SK-N-SH (cell line): Measurements from ENCODE around the gene SERPINI1. TPM values are rescaled to one million over a fixed set of nuclear protein-coding genes. Genes with fewer than 3 reads are reported as not detected.

Source experiments
- CTCF ChIA-PET: fragments of 300-600, 350-600 bp; formaldehyde crosslinking; extraction: SDS; loops from one replicate; lab custom pipeline; 2021; lab: Yijun Ruan, JAX
- POLR2A ChIA-PET: fragments of 350-600 bp; sonication (Branson Sonifier 250); formaldehyde crosslinking; extraction: SDS; loops from one replicate; lab custom pipeline; 2020; ENCODE audit warnings: antibody characterized with exemption, inconsistent platforms; lab: Yijun Ruan, JAX
- DNase-seq: peaks from one replicate; pipeline ENCODE4 v3.0.0; 2012
- H2AFZ ChIP-seq: fragments of 200-600 bp; sonication (generic); 2 replicates; pipeline ENCODE4 v1.8.1; 2016; ENCODE audit warnings: antibody characterized with exemption, mild to moderate bottlenecking, low read depth
- H3F3A ChIP-seq: fragments of 200-600 bp; sonication (generic); replicated peaks from 2 replicates; pipeline ENCODE3; 2016; ENCODE audit warnings: antibody characterized with exemption, mild to moderate bottlenecking; ENCODE audit not compliant: insufficient read depth
- H3K27ac ChIP-seq, 2 experiments: fragments of 200-500 bp in 1 of 2; fragments of 200-600 bp in 1 of 2; sonication (Bioruptor generic) in 1 of 2; sonication (generic), shearing (Covaris generic) in 1 of 2; 2 replicates each; pipeline versions ENCODE4 v1.5.1 to v1.6.1; 2014 to 2016; ENCODE audit warnings: low read depth in 2 of 2, inconsistent platforms in 1 of 2, low read length in 1 of 2, mild to moderate bottlenecking in 1 of 2, mixed read lengths in 1 of 2
- H3K27me3 ChIP-seq: fragments of 200-600 bp; sonication (generic), shearing (Covaris generic); 2 replicates; pipeline ENCODE4 v1.6.1; 2016; ENCODE audit warnings: mixed run types; ENCODE audit not compliant: insufficient read depth
- H3K36me3 ChIP-seq, 2 experiments: fragments of 200-500 bp in 1 of 2; fragments of 200-600 bp in 1 of 2; sonication (Bioruptor generic) in 1 of 2; sonication (generic) in 1 of 2; replicated peaks in 1 of 2; 2 replicates each; pipeline versions ENCODE3 to v1.5.1; 2014 to 2016; ENCODE audit warnings: low read length in 1 of 2, mild to moderate bottlenecking in 1 of 2; ENCODE audit not compliant: insufficient read depth in 2 of 2, control insufficient read depth in 1 of 2
- H3K4me1 ChIP-seq, 2 experiments: fragments of 200-500 bp in 1 of 2; fragments of 200-600 bp in 1 of 2; sonication (Bioruptor generic) in 1 of 2; sonication (generic), shearing (Covaris generic) in 1 of 2; 2 replicates each; pipeline versions ENCODE4 v1.5.1 to v1.6.1; 2014 to 2016; ENCODE audit warnings: low read depth in 1 of 2, low read length in 1 of 2, mixed run types in 1 of 2; ENCODE audit not compliant: insufficient read depth in 2 of 2, control insufficient read depth in 1 of 2
- H3K4me2 ChIP-seq: fragments of 200-600 bp; sonication (generic), shearing (Covaris generic); 2 replicates; pipeline ENCODE4 v1.6.1; 2017; ENCODE audit warnings: mixed run types
- H3K4me3 ChIP-seq, 2 experiments: fragments of 200-500 bp in 1 of 2; fragments of 200-600 bp in 1 of 2; sonication (Bioruptor generic) in 1 of 2; sonication (generic), shearing (Covaris generic) in 1 of 2; 2 replicates each; pipeline versions ENCODE4 v1.5.1 to v1.8.1; 2014 to 2016; ENCODE audit warnings: low read depth in 2 of 2, inconsistent platforms in 1 of 2, low read length in 1 of 2, mild to moderate bottlenecking in 1 of 2, mixed read lengths in 1 of 2, moderate library complexity in 1 of 2
- H3K79me2 ChIP-seq: fragments of 200-600 bp; sonication (generic); 2 replicates; pipeline ENCODE4 v1.8.1; 2017; ENCODE audit warnings: mild to moderate bottlenecking; ENCODE audit not compliant: insufficient read depth
- H3K9ac ChIP-seq: fragments of 200-600 bp; sonication (generic); 2 replicates; pipeline ENCODE4 v1.6.1; 2017; ENCODE audit warnings: mixed run types
- H3K9me2 ChIP-seq: fragments of 200-600 bp; sonication (generic); 2 replicates; pipeline ENCODE4 v1.6.1; 2017; ENCODE audit warnings: mixed run types
- H3K9me3 ChIP-seq: fragments of 200-600 bp; sonication (generic); 2 replicates; pipeline ENCODE4 v1.6.1; 2017; ENCODE audit warnings: mixed run types, mild to moderate bottlenecking, moderate library complexity
- H4K20me1 ChIP-seq: fragments of 200-600 bp; sonication (generic); 2 replicates; pipeline ENCODE4 v1.6.1; 2017; ENCODE audit warnings: mild to moderate bottlenecking, mixed run types; ENCODE audit not compliant: insufficient read depth
- ELF1 ChIP-seq: IDR thresholded peaks from 2 replicates; pipeline ENCODE4 v1.4.0; 2012
- EZH2phosphoT487 ChIP-seq: fragments of 200-600 bp; sonication (generic); IDR thresholded peaks from 2 replicates; pipeline ENCODE4 v1.6.1; 2017; ENCODE audit warnings: low read depth, mixed run types, mild to moderate bottlenecking, antibody characterized with exemption, moderate library complexity, borderline replicate concordance
- FOSL2 ChIP-seq: IDR thresholded peaks from 2 replicates; pipeline ENCODE4 v1.4.0; 2012; ENCODE audit warnings: low read depth, mild to moderate bottlenecking, moderate library complexity, borderline replicate concordance
- GATA2 ChIP-seq: sonication (generic); formaldehyde crosslinking; IDR thresholded peaks from 2 replicates; pipeline ENCODE4 v1.5.0; 2020; ENCODE audit warnings: mild to moderate bottlenecking, missing genetic modification reagents
- JUND ChIP-seq: IDR thresholded peaks from 2 replicates; pipeline ENCODE4 v1.4.0; 2012
- NRF1 ChIP-seq: IDR thresholded peaks from 2 replicates; pipeline ENCODE4 v1.6.1; 2012; ENCODE audit warnings: low read depth, mild to moderate bottlenecking, low read length
- SIN3A ChIP-seq: IDR thresholded peaks from 2 replicates; pipeline ENCODE4 v1.6.1; 2012; ENCODE audit warnings: low read depth, mild to moderate bottlenecking, low read length, moderate library complexity, borderline replicate concordance
- TAF1 ChIP-seq: IDR thresholded peaks from 2 replicates; pipeline ENCODE4 v1.6.1; 2012; ENCODE audit warnings: low read depth, mild to moderate bottlenecking, low read length, moderate library complexity, borderline replicate concordance
- TEAD4 ChIP-seq: IDR thresholded peaks from 2 replicates; pipeline ENCODE4 v1.4.0; 2012; ENCODE audit warnings: mild to moderate bottlenecking, borderline replicate concordance; ENCODE audit not compliant: insufficient read depth
- WGBS: methylation state at CpG from one replicate; pipeline ENCODE4 v1.1.6; 2017; ENCODE audit warnings: low lambda C conversion rate; 5-methylcytosine and 5-hydroxymethylcytosine counted together
- polyA plus RNA-seq, 3 experiments: library from polyadenylated mRNA; depleted of rRNA; stranded (reverse); fragments of >200 nt; gene quantifications; 2 replicates each; pipeline ENCODE4 v1.2.3, GENCODE V29; 2012
- TF ChIP-seq, protein P1 (sequence below): IDR thresholded peaks from 2 replicates; pipeline ENCODE4 v1.6.1; 2012; ENCODE audit warnings: mild to moderate bottlenecking, low read depth, low read length, moderate library complexity
- TF ChIP-seq, protein P2 (sequence below): IDR thresholded peaks from 2 replicates; pipeline ENCODE4 v1.4.0; 2012; ENCODE audit warnings: low read depth, borderline replicate concordance
- TF ChIP-seq, protein P3 (sequence below): fragments of 150-350 bp; IDR thresholded peaks from 2 replicates; pipeline ENCODE4 v1.6.1; 2017; ENCODE audit warnings: antibody characterized with exemption, low read length, low read depth, borderline replicate concordance
- TF ChIP-seq, protein P4 (sequence below): IDR thresholded peaks from 2 replicates; pipeline ENCODE4 v1.4.0; 2012; ENCODE audit warnings: low read depth, borderline replicate concordance

SERPINI1 gene
- polyA plus RNA-seq, 1 of the 3 experiments (the other 2 are of a cell fraction), result 1.9 TPM

DNA sequence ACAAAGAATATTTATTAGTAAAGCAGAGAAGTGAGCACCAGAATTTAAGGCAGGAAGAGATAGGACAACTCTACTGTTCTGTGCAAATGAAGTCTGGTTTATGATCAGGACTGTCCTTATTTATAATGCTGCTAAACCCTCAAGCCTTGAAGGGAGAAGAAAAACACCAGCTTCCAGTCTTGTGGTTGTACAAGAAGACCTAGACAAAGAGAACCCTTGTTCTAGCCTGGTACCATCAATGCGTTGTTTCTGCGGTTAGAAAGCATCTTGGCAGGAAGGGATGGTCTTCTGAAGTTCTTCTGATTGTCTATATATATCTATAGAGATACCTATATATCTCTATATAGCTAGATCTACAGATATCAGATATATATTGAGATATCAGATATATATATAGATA lies 34.6 kb upstream of the SERPINI1 start:
- ChIA-PET CTCF (interaction anchor here (0.6 to 0.8 kb wide), 2 partner anchors 197 to 321 kb away, joined by 3 read pairs; partner anchors contain the start of gene ZBBX), POLR2A (no interaction called here)
- H3K9me2 ChIP-seq, result no peaks in the 10 kb centered on the region
- H3K27ac ChIP-seq, result no peak overlapping the region
- DNase-seq, result no peak
- WGBS, result 86% methylated on average over 2 of the region's 2 CpGs
- no peak overlapping the region for H2AFZ ChIP-seq
- no peaks in the 10 kb centered on the region for H3F3A ChIP-seq
- peaks cover 0 to 3% of the 10 kb centered on the region in 2 experiments; a peak in 1 of 4 replicates for H3K4me1 ChIP-seq
- H3K4me2 ChIP-seq, result no peak overlapping the region
- no peaks in the 10 kb centered on the region for H3K9me3 ChIP-seq
- no peak overlapping the region for H3K4me3 ChIP-seq
- H3K79me2 ChIP-seq, result peaks cover 21% of the 10 kb centered on the region
- TF ChIP-seq NRF1 (no peak), TEAD4 (no peak), GATA2 (CRISPR knock-in tag) (no peak), SIN3A (no peak), ELF1 (no peak)
- TF ChIP-seq, protein P1, sequence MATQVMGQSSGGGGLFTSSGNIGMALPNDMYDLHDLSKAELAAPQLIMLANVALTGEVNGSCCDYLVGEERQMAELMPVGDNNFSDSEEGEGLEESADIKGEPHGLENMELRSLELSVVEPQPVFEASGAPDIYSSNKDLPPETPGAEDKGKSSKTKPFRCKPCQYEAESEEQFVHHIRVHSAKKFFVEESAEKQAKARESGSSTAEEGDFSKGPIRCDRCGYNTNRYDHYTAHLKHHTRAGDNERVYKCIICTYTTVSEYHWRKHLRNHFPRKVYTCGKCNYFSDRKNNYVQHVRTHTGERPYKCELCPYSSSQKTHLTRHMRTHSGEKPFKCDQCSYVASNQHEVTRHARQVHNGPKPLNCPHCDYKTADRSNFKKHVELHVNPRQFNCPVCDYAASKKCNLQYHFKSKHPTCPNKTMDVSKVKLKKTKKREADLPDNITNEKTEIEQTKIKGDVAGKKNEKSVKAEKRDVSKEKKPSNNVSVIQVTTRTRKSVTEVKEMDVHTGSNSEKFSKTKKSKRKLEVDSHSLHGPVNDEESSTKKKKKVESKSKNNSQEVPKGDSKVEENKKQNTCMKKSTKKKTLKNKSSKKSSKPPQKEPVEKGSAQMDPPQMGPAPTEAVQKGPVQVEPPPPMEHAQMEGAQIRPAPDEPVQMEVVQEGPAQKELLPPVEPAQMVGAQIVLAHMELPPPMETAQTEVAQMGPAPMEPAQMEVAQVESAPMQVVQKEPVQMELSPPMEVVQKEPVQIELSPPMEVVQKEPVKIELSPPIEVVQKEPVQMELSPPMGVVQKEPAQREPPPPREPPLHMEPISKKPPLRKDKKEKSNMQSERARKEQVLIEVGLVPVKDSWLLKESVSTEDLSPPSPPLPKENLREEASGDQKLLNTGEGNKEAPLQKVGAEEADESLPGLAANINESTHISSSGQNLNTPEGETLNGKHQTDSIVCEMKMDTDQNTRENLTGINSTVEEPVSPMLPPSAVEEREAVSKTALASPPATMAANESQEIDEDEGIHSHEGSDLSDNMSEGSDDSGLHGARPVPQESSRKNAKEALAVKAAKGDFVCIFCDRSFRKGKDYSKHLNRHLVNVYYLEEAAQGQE, result no peak
- TF ChIP-seq, protein P2, sequence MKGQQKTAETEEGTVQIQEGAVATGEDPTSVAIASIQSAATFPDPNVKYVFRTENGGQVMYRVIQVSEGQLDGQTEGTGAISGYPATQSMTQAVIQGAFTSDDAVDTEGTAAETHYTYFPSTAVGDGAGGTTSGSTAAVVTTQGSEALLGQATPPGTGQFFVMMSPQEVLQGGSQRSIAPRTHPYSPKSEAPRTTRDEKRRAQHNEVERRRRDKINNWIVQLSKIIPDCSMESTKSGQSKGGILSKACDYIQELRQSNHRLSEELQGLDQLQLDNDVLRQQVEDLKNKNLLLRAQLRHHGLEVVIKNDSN, result no peak
- TF ChIP-seq, protein P3, sequence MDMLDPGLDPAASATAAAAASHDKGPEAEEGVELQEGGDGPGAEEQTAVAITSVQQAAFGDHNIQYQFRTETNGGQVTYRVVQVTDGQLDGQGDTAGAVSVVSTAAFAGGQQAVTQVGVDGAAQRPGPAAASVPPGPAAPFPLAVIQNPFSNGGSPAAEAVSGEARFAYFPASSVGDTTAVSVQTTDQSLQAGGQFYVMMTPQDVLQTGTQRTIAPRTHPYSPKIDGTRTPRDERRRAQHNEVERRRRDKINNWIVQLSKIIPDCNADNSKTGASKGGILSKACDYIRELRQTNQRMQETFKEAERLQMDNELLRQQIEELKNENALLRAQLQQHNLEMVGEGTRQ, result no peak
- H3K36me3 ChIP-seq, result peaks cover 45 to 68% of the 10 kb centered on the region in 2 experiments
- no peak overlapping the region for H3K9ac ChIP-seq
- H3K27me3 ChIP-seq, result no peaks in the 10 kb centered on the region
- no peaks in the 10 kb centered on the region for H4K20me1 ChIP-seq

DNA sequence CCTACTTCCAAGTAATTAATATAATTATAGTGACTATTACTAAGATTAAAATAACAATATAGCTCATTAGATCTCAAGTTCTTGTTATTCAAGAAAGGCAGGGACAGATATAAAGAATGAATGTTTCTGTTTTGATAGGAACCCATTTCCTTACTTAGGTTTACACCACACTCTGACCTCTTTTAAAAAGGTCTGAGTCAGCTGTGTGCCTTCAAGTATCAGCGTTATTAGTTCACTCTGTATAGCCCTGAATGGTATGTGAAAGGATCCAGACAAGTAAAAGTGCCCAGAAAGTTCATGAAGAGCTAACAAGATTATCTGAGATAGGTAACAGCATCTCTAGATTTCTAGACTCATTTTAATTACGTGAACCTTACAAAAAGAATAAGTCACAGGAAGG lies 29.7 kb upstream of the SERPINI1 start:
- Histone ChIP-seq H3K27me3 (no peaks in the 10 kb centered on the region), H3K79me2 (peaks cover 35% of the 10 kb centered on the region), H3K9ac (no peak overlapping the region), H3F3A (no peaks in the 10 kb centered on the region), H3K4me1 (peaks cover 0 to 3% of the 10 kb centered on the region in 2 experiments; a peak in 2 of 4 replicates), H3K9me2 (no peaks in the 10 kb centered on the region), H3K27ac (no peak overlapping the region), H3K36me3 (peaks cover 50 to 56% of the 10 kb centered on the region in 2 experiments), H3K4me3 (no peak overlapping the region), H2AFZ (no peak overlapping the region), H4K20me1 (peaks cover 6% of the 10 kb centered on the region; the same call in 1 of the 2 replicates), H3K4me2 (no peak overlapping the region), H3K9me3 (no peaks in the 10 kb centered on the region)
- 93% methylated on average over 2 of the region's 2 CpGs for WGBS
- DNase-seq, result no peak
- CTCF ChIA-PET, result interaction anchor here (0.6 to 1.4 kb wide), 4 partner anchors 18 to 335 kb away, joined by 3 to 9 read pairs (median 3); no protein-coding TSS in a partner anchor
- POLR2A ChIA-PET, result no interaction called here
- TF ChIP-seq, protein P3, result no peak
- TF ChIP-seq EZH2phosphoT487 (no peak), TEAD4 (no peak), TAF1 (no peak), FOSL2 (no peak), NRF1 (no peak), JUND (no peak)
- TF ChIP-seq, protein P2, result no peak
- TF ChIP-seq, protein P4, sequence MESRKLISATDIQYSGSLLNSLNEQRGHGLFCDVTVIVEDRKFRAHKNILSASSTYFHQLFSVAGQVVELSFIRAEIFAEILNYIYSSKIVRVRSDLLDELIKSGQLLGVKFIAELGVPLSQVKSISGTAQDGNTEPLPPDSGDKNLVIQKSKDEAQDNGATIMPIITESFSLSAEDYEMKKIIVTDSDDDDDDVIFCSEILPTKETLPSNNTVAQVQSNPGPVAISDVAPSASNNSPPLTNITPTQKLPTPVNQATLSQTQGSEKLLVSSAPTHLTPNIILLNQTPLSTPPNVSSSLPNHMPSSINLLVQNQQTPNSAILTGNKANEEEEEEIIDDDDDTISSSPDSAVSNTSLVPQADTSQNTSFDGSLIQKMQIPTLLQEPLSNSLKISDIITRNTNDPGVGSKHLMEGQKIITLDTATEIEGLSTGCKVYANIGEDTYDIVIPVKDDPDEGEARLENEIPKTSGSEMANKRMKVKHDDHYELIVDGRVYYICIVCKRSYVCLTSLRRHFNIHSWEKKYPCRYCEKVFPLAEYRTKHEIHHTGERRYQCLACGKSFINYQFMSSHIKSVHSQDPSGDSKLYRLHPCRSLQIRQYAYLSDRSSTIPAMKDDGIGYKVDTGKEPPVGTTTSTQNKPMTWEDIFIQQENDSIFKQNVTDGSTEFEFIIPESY, result no peak
